AG09319 (cell line): ENCODE results near the gene CDH4.

Experiments
- DNase-seq: peaks from one replicate; pipeline ENCODE4 v3.0.0-alpha.2; 2010; ENCODE audit warnings: low read depth; ENCODE audit errors: extremely low read depth
- CTCF ChIP-seq: IDR thresholded peaks from 2 replicates; pipeline ENCODE4 v1.5.1; 2011; ENCODE audit warnings: low read depth, mild to moderate bottlenecking, inconsistent platforms, low read length, moderate library complexity

Gene CDH4

DNA sequence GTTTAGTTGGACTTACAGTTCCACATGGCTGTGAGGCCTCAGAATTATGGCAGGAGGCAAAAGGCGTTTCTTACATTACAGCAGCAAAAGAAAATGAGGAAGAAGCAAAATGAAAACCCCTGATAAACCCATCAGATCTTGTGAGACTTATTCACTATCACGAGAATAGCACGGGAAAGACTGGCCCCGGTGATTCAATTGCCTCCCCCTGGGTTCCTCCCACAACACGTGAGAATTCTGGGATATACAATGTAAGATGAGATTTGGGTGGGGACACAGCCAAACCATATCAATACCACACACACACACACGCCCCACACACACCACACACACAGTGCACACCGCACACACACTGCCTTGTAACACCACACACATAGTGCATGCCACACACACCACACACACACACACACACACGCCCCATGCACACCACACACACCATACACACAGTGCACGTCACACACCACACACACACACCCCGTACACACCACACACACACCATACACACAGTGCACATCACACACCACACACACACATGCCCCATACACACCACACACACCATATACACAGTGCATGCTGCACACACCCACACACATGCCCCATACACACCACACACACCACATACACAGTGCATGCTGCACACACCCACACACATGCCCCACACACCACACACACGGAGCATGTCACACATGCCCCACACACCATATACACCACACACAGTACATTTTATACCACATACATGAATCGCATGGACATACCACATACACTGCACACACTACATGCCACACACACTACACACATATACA lies 503.1 kb downstream of the CDH4 start:
- TF ChIP-seq CTCF = no peak
- DNase-seq = no peak

GRCh38 chr20:61755971-61756845 lies 504.1 kb downstream of the CDH4 start:
- TF ChIP-seq CTCF = no peak
- no peak for DNase-seq

GRCh38 chr20:61756966-61757677 lies 505.1 kb downstream of the CDH4 start:
- no peak for TF ChIP-seq CTCF

GRCh38 chr20:61757678-61758563 lies 505.9 kb downstream of the CDH4 start:
- no peak for TF ChIP-seq CTCF
- DNase-seq = no peak

More at GRCh38 chr20:61756966-61757677, 505.1 kb downstream of the CDH4 start:
- DNase-seq = no peak

- TF ChIP-seq CTCF = no peak
- no peak for DNase-seq
Measured at GRCh38 chr20:61758564-61759200, 506.6 kb downstream of the CDH4 start.

DNA sequence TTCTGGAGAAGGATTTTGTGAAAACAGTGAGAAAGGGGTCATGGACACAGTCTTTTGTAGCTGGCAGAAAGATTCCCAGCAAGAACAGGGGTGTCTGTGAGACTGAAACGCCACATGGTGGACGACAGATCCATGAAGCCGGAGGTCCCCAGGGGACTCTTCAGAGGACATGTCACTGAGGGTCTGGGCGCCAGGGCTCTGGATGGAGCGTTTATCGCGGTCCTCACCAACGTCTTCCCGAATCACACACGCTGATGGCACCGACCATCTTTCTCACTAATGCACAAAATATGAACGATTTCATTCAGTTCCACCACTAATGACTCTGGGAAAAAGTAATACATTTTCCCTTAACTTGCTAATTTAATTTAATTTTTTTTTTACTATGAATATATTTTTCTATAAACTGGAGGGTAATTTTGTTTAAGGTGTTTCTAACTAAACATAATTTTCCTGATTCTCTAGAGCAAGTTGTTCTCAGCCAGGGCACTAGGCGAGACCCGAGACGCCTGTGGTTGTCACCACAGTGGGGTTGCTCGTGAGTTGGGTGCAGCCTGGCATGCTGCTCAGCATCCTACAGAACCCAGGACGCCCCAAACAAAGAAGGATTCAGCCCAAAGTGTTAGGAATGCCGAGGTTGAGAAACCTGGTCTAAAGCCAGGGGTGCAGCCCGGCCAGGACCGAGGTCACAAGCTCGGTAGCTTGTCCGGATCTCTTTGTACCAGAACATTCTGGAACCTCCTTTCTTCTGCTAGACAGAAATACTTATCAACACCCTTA lies 507.4 kb downstream of the CDH4 start:
- DNase-seq = no peak
- no peak for TF ChIP-seq CTCF
